ENCODE data around the gene CDH24.
A peak's percentile ranks its signal among the peaks of the same experiment; 100 is the strongest.

CDH24 gene

GRCh38 chr14:23085458-23085857 is 28.1 kb upstream of the CDH24 start:
- H3K36me3 ChIP-seq (ENCODE audit: low read depth), result peaks cover 100% of the 10 kb centered on the region
- H3K9me3 ChIP-seq (ENCODE audit: severe bottlenecking), result no peaks in the 10 kb centered on the region
- TF ChIP-seq, protein P1, sequence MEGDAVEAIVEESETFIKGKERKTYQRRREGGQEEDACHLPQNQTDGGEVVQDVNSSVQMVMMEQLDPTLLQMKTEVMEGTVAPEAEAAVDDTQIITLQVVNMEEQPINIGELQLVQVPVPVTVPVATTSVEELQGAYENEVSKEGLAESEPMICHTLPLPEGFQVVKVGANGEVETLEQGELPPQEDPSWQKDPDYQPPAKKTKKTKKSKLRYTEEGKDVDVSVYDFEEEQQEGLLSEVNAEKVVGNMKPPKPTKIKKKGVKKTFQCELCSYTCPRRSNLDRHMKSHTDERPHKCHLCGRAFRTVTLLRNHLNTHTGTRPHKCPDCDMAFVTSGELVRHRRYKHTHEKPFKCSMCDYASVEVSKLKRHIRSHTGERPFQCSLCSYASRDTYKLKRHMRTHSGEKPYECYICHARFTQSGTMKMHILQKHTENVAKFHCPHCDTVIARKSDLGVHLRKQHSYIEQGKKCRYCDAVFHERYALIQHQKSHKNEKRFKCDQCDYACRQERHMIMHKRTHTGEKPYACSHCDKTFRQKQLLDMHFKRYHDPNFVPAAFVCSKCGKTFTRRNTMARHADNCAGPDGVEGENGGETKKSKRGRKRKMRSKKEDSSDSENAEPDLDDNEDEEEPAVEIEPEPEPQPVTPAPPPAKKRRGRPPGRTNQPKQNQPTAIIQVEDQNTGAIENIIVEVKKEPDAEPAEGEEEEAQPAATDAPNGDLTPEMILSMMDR (IDR thresholded peaks at IDR 0.05; ENCODE audit: poor library complexity, severe bottlenecking), result no peak

DNA sequence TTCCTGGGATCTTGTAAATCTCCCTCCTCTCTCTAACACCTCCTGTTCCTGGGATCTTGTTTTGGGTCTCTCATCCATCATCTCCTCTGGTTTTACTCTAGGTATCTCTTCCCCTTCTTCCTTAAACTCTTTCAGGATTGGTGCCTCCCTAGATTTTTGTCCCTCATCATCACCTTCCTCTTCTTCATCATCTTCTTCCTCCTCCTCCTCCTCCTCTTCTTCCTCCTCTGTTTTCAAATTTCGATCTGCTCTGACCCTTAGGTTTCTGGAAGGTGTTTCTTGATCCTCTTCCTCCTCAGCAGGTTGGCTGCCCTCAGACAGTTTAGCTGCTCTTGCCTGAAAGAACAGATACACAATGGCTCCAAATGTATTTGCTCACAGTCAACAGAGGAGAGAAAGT is 23.2 kb upstream of the CDH24 start:
- peak overlapping the region; percentile 81 for H3K27ac ChIP-seq (ENCODE audit: poor library complexity, severe bottlenecking)
- ATAC-seq (ENCODE audit: low read depth), result no peak
- H3K27me3 ChIP-seq (ENCODE audit: insufficient read depth, poor library complexity, severe bottlenecking), result no peaks in the 10 kb centered on the region
- TF ChIP-seq, protein P1 (IDR thresholded peaks at IDR 0.05; ENCODE audit: poor library complexity, severe bottlenecking), result no peak
- peaks cover 100% of the 10 kb centered on the region for H3K36me3 ChIP-seq (ENCODE audit: low read depth)
- no peak for DNase-seq (ENCODE audit: low spot score)
- peaks cover 30% of the 10 kb centered on the region for H3K4me1 ChIP-seq (ENCODE audit: insufficient read depth, poor library complexity, severe bottlenecking)
- H3K9me3 ChIP-seq (ENCODE audit: severe bottlenecking), result no peaks in the 10 kb centered on the region
- H3K4me3 ChIP-seq (ENCODE audit: severe bottlenecking), result no peak overlapping the region

More at GRCh38 chr14:23085458-23085857, 28.1 kb upstream of the CDH24 start:
- Histone ChIP-seq H3K27me3 (ENCODE audit: insufficient read depth, poor library complexity, severe bottlenecking) (no peaks in the 10 kb centered on the region), H3K4me3 (ENCODE audit: severe bottlenecking) (no peak overlapping the region), H3K27ac (ENCODE audit: poor library complexity, severe bottlenecking) (no peak overlapping the region), H3K4me1 (ENCODE audit: insufficient read depth, poor library complexity, severe bottlenecking) (no peaks in the 10 kb centered on the region)
- no peak for DNase-seq (ENCODE audit: low spot score)
- ATAC-seq (ENCODE audit: low read depth), result no peak

GRCh38 chr14:23079716-23080115 is 22.4 kb upstream of the CDH24 start:
- TF ChIP-seq, protein P1 (IDR thresholded peaks at IDR 0.05; ENCODE audit: poor library complexity, severe bottlenecking), result no peak
- Histone ChIP-seq H3K4me3 (ENCODE audit: severe bottlenecking) (no peak overlapping the region), H3K4me1 (ENCODE audit: insufficient read depth, poor library complexity, severe bottlenecking) (peaks cover 30% of the 10 kb centered on the region), H3K9me3 (ENCODE audit: severe bottlenecking) (no peaks in the 10 kb centered on the region), H3K27ac (ENCODE audit: poor library complexity, severe bottlenecking) (peak overlapping the region; percentile 81), H3K36me3 (ENCODE audit: low read depth) (peaks cover 100% of the 10 kb centered on the region), H3K27me3 (ENCODE audit: insufficient read depth, poor library complexity, severe bottlenecking) (no peaks in the 10 kb centered on the region)
- ATAC-seq (ENCODE audit: low read depth) (no peak), DNase-seq (ENCODE audit: low spot score) (no peak)

- H3K27ac ChIP-seq (ENCODE audit: poor library complexity, severe bottlenecking), result peak overlapping the region; percentile 81
These were observed 21.4 kb upstream of the CDH24 start for GRCh38 chr14:23078692-23079116.

DNA sequence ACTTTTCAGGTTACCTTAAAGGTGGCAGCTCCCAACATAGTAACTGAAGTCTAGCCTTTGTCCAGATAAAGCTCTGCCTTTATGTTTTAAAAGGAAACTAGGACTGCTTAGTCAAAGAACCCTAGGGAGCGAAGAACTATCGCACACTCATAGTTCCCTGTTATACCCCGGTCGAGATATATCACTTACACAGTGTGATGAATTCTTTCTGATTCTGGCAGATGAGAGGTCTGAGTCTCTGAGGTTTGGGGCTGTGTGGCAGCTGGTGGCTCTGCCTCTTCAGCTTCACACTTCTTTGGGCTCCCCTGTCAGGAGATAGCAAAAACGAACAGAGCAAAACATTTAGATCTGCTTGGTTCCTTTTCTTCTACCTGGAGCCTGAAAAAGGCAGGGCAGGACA is 20.6 kb upstream of the CDH24 start:
- Histone ChIP-seq H3K27ac (ENCODE audit: poor library complexity, severe bottlenecking) (peak overlapping the region; percentile 81), H3K4me3 (ENCODE audit: severe bottlenecking) (no peak overlapping the region), H3K27me3 (ENCODE audit: insufficient read depth, poor library complexity, severe bottlenecking) (no peaks in the 10 kb centered on the region), H3K9me3 (ENCODE audit: severe bottlenecking) (no peaks in the 10 kb centered on the region), H3K36me3 (ENCODE audit: low read depth) (peaks cover 100% of the 10 kb centered on the region), H3K4me1 (ENCODE audit: insufficient read depth, poor library complexity, severe bottlenecking) (peaks cover 30% of the 10 kb centered on the region)
- no peak for ATAC-seq (ENCODE audit: low read depth)
- DNase-seq (ENCODE audit: low spot score), result no peak
- TF ChIP-seq, protein P1 (IDR thresholded peaks at IDR 0.05; ENCODE audit: poor library complexity, severe bottlenecking), result no peak

More at GRCh38 chr14:23078692-23079116, 21.4 kb upstream of the CDH24 start:
- Histone ChIP-seq H3K27me3 (ENCODE audit: insufficient read depth, poor library complexity, severe bottlenecking) (no peaks in the 10 kb centered on the region), H3K9me3 (ENCODE audit: severe bottlenecking) (no peaks in the 10 kb centered on the region), H3K4me1 (ENCODE audit: insufficient read depth, poor library complexity, severe bottlenecking) (peaks cover 30% of the 10 kb centered on the region), H3K36me3 (ENCODE audit: low read depth) (peaks cover 100% of the 10 kb centered on the region), H3K4me3 (ENCODE audit: severe bottlenecking) (no peak overlapping the region)
- ATAC-seq (ENCODE audit: low read depth), result peak; percentile 98
- TF ChIP-seq, protein P1 (IDR thresholded peaks at IDR 0.05; ENCODE audit: poor library complexity, severe bottlenecking), result peak; percentile 30
- no peak for DNase-seq (ENCODE audit: low spot score)

Data from RWPE2 (cell line).